Osteocyte (in vitro differentiated cells): ENCODE data around the gene ALG11. TPM values are rescaled to one million over a fixed set of nuclear protein-coding genes. Genes with fewer than 3 reads are reported as not detected.
A peak's percentile ranks its signal among the peaks of the same experiment; 100 is the strongest.

Experiments used
- DNase-seq: peaks from one replicate; pipeline ENCODE4 v3.0.0; 2021; ENCODE audit warnings: mixed read lengths; ENCODE audit not compliant: unreplicated experiment; ENCODE audit errors: extremely low spot score
- H3K27ac Mint-ChIP-seq: one replicate; pipeline ENCODE4 v1.8.0; 2021; ENCODE audit warnings: mild to moderate bottlenecking, mixed read lengths; ENCODE audit not compliant: unreplicated experiment
- H3K27me3 Mint-ChIP-seq: one replicate; pipeline ENCODE4 v1.8.0; 2021; ENCODE audit warnings: mixed read lengths; ENCODE audit not compliant: unreplicated experiment
- H3K36me3 Mint-ChIP-seq: one replicate; pipeline ENCODE4 v1.8.0; 2021; ENCODE audit warnings: mixed read lengths; ENCODE audit not compliant: unreplicated experiment
- H3K4me1 Mint-ChIP-seq: one replicate; pipeline ENCODE4 v1.8.0; 2021; ENCODE audit warnings: mixed read lengths; ENCODE audit not compliant: unreplicated experiment
- H3K4me3 Mint-ChIP-seq: one replicate; pipeline ENCODE4 v1.8.0; 2021; ENCODE audit warnings: mild to moderate bottlenecking, moderate library complexity, mixed read lengths; ENCODE audit not compliant: unreplicated experiment
- H3K9me3 Mint-ChIP-seq: one replicate; pipeline ENCODE4 v1.8.0; 2021; ENCODE audit warnings: mixed read lengths; ENCODE audit not compliant: unreplicated experiment
- total RNA-seq: library from RNA; stranded (reverse); gene quantifications from 2 replicates; pipeline ENCODE4 v1.2.1, GENCODE V29; 2021
- TF ChIP-seq, protein P1 (sequence below): fragments of 200-600 bp; sonication (generic); IDR thresholded peaks from 2 replicates; pipeline ENCODE4 v1.5.0; 2021; ENCODE audit warnings: antibody characterized with exemption, mild to moderate bottlenecking, moderate library complexity

Gene ALG11
- total RNA-seq, 1 donor from 2014 or later, result 41.9 TPM

DNA sequence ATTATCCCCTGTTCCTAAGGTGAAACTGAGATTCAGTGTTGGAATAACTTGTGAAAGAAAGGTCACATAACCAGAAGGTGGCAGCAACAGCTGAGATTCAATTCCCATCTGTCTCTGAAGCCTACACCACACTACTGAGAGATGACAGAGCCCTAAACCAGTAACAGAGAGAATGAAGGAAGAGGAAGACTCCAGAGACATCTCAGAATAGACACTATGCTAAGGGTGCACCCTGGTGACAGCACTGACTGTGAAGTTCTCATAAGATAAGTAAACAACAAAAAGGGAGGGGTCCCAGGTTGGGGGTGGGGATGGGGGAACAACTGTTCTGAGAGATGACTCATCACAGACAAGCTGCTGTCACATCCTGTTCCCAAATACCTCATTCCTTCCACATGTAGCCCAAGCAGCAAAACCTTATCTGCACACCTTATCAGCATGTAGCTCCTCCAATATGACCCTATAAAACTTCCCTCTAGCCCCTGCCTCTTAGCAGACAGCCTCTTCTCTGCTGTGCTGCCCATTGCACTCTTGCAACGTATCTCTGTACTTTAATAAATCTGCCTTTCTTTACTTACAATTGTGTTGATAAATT lies 58.8 kb downstream of the ALG11 start:
- H3K9me3 Mint-ChIP-seq, result peaks cover 26% of the 10 kb centered on the region
- H3K4me3 Mint-ChIP-seq, result no peak overlapping the region
- H3K36me3 Mint-ChIP-seq, result no peaks in the 10 kb centered on the region
- TF ChIP-seq, protein P1, sequence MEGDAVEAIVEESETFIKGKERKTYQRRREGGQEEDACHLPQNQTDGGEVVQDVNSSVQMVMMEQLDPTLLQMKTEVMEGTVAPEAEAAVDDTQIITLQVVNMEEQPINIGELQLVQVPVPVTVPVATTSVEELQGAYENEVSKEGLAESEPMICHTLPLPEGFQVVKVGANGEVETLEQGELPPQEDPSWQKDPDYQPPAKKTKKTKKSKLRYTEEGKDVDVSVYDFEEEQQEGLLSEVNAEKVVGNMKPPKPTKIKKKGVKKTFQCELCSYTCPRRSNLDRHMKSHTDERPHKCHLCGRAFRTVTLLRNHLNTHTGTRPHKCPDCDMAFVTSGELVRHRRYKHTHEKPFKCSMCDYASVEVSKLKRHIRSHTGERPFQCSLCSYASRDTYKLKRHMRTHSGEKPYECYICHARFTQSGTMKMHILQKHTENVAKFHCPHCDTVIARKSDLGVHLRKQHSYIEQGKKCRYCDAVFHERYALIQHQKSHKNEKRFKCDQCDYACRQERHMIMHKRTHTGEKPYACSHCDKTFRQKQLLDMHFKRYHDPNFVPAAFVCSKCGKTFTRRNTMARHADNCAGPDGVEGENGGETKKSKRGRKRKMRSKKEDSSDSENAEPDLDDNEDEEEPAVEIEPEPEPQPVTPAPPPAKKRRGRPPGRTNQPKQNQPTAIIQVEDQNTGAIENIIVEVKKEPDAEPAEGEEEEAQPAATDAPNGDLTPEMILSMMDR, result peak; percentile 27
- H3K4me1 Mint-ChIP-seq, result no peaks in the 10 kb centered on the region
- H3K27me3 Mint-ChIP-seq, result peaks cover 14% of the 10 kb centered on the region
- no peak for DNase-seq
- no peak overlapping the region for H3K27ac Mint-ChIP-seq

Other genes with a start within 250 kb of the ALG11 start
- gene DHRS12, start 208.2 kb upstream of the ALG11 start, total RNA-seq, result 9.2 and 9.3 TPM in 2 replicates
- not detected in 2 replicates for gene TMEM272, start 167.2 kb upstream of the ALG11 start, total RNA-seq
- gene CCDC70, start 150.4 kb upstream of the ALG11 start, total RNA-seq, result not detected in 2 replicates
- 8.6 and 10.4 TPM in 2 replicates for gene ATP7B, start 948 bp upstream of the ALG11 start, total RNA-seq
- 22.4 and 24.2 TPM in 2 replicates for gene UTP14C, start 12.3 kb downstream of the ALG11 start, total RNA-seq
- 0.40 TPM in 1 of 2 replicates, not detected in the other for gene NEK5, start 116.7 kb downstream of the ALG11 start, total RNA-seq
- gene NEK3, start 147.2 kb downstream of the ALG11 start, total RNA-seq, result 19.9 and 23.6 TPM in 2 replicates